SK-N-SH (cell line): Measurements from ENCODE around the gene HEXA.

Source experiments
- CHD2 ChIP-seq: fragments of 150-350 bp; IDR thresholded peaks from 2 replicates; pipeline ENCODE4 v1.6.1; 2018; ENCODE audit warnings: low read length; ENCODE audit not compliant: partially characterized antibody
- CTCF ChIP-seq: fragments of 200-600 bp; sonication (generic); IDR thresholded peaks from 2 replicates; pipeline ENCODE4 v1.6.1; 2017; ENCODE audit warnings: antibody characterized with exemption, mild to moderate bottlenecking, moderate library complexity
- EZH2phosphoT487 ChIP-seq: fragments of 200-600 bp; sonication (generic); IDR thresholded peaks from 2 replicates; pipeline ENCODE4 v1.6.1; 2017; ENCODE audit warnings: low read depth, mixed run types, mild to moderate bottlenecking, antibody characterized with exemption, moderate library complexity, borderline replicate concordance
- FOXM1 ChIP-seq: IDR thresholded peaks from 2 replicates; pipeline ENCODE4 v1.4.0; 2012; ENCODE audit warnings: low read depth, mild to moderate bottlenecking
- GABPA ChIP-seq: IDR thresholded peaks from 2 replicates; pipeline ENCODE4 v1.4.0; 2012; ENCODE audit warnings: low read depth, mild to moderate bottlenecking
- GATA2 ChIP-seq: sonication (generic); formaldehyde crosslinking; IDR thresholded peaks from 2 replicates; pipeline ENCODE4 v1.5.0; 2020; ENCODE audit warnings: mild to moderate bottlenecking, missing genetic modification reagents
- JUND ChIP-seq: IDR thresholded peaks from 2 replicates; pipeline ENCODE4 v1.4.0; 2012
- MXI1 ChIP-seq: IDR thresholded peaks from 2 replicates; pipeline ENCODE4 v1.6.1; 2012; ENCODE audit warnings: mild to moderate bottlenecking, low read depth, low read length, improper control_type of control experiment
- NRF1 ChIP-seq: IDR thresholded peaks from 2 replicates; pipeline ENCODE4 v1.6.1; 2012; ENCODE audit warnings: low read depth, mild to moderate bottlenecking, low read length
- POLR2AphosphoS5 ChIP-seq: IDR thresholded peaks from 2 replicates; pipeline ENCODE4 v1.6.1; 2012; ENCODE audit warnings: low read depth, low read length
- RAD21 ChIP-seq: IDR thresholded peaks from 2 replicates; pipeline ENCODE4 v1.6.1; 2012; ENCODE audit warnings: mild to moderate bottlenecking, low read length
- RCOR1 ChIP-seq: fragments of 150-350 bp; IDR thresholded peaks from 2 replicates; pipeline ENCODE4 v1.6.1; 2017; ENCODE audit warnings: antibody characterized with exemption, low read length
- USF2 ChIP-seq: fragments of 150-350 bp; IDR thresholded peaks from 2 replicates; pipeline ENCODE4 v1.6.1; 2017; ENCODE audit warnings: antibody characterized with exemption, low read length, low read depth, borderline replicate concordance
- YY1 ChIP-seq: IDR thresholded peaks from 2 replicates; pipeline ENCODE4 v1.4.0; 2012; ENCODE audit warnings: low read depth, mild to moderate bottlenecking

GRCh38 chr15:72389231-72389630, 13.4 kb upstream of the HEXA start:
- TF ChIP-seq CTCF (no peak), MXI1 (no peak), RAD21 (no peak), YY1 (no peak), USF2 (no peak), GABPA (no peak), EZH2phosphoT487 (no peak), POLR2AphosphoS5 (no peak), NRF1 (no peak), FOXM1 (no peak), GATA2 (no peak), CHD2 (no peak), RCOR1 (no peak), JUND (no peak)
